B cell (primary cell): Measurements from ENCODE around the gene RHOT1. TPM values are rescaled to one million over a fixed set of nuclear protein-coding genes. Genes with fewer than 3 reads are reported as not detected.

Source experiments
- ATAC-seq: fragments of 200-7000 bp; cut with Tn5 transposase; one replicate; pipeline ENCODE4 v1.10.0; 2021; ENCODE audit warnings: low read depth, mild to moderate bottlenecking, moderate number of reproducible peaks, moderate library complexity
- CTCF ChIA-PET: fragments of 350-600 bp; sonication (Branson Sonifier 250); formaldehyde crosslinking; loops from one replicate; lab custom pipeline; 2021; ENCODE audit warnings: antibody characterized with exemption, inconsistent platforms; lab: Charles Lee
- POLR2A ChIA-PET: fragments of 350-600 bp; sonication (Branson Sonifier 250); formaldehyde crosslinking; loops from one replicate; lab custom pipeline; 2021; ENCODE audit warnings: antibody characterized with exemption; lab: Charles Lee
- DNase-seq: peaks from one replicate; pipeline ENCODE4 v3.0.0; 2013
- H2AFZ ChIP-seq: 2 replicates; pipeline ENCODE4 v1.6.1; 2012; ENCODE audit warnings: mild to moderate bottlenecking, low read depth, low read length; ENCODE audit not compliant: insufficient read depth, poor library complexity, severe bottlenecking
- H3K27ac ChIP-seq, 2 donors: 1 replicate in 1 of 2; 2 replicates in 1 of 2; pipeline ENCODE4 v1.5.1; 2012 to 2013; ENCODE audit warnings: low read length in 2 of 2, mild to moderate bottlenecking in 2 of 2, moderate library complexity in 1 of 2
- H3K27me3 ChIP-seq, 4 experiments: fragments of 200-600 bp in 1 of 4; sonication (generic) in 1 of 4; replicated peaks in 1 of 4; 1 replicate in 2 of 4; 2 replicates in 2 of 4; pipeline versions ENCODE4 v1.6.1 to v1.7.0; 2013 to 2016; ENCODE audit warnings: low read length in 3 of 4, mild to moderate bottlenecking in 2 of 4, mixed read lengths in 1 of 4, moderate library complexity in 1 of 4; ENCODE audit not compliant: insufficient read depth in 4 of 4, control insufficient read depth in 3 of 4; ENCODE audit errors: control extremely low read depth in 1 of 4
- H3K36me3 ChIP-seq, 2 experiments: replicated peaks in 1 of 2; 1 replicate in 1 of 2; 2 replicates in 1 of 2; pipeline versions ENCODE4 v1.6.1 to v1.7.1; 2013; ENCODE audit warnings: low read length in 1 of 2; ENCODE audit not compliant: insufficient read depth in 2 of 2, control insufficient read depth in 1 of 2; ENCODE audit errors: control extremely low read depth in 1 of 2, extremely low read depth in 1 of 2
- H3K4me1 ChIP-seq, 2 donors: fragments of 200-600 bp in 1 of 2; sonication (generic) in 1 of 2; 1 replicate in 1 of 2; 2 replicates in 1 of 2; pipeline versions ENCODE4 v1.5.1 to v1.6.1; 2013 to 2017; ENCODE audit warnings: low read length in 2 of 2; ENCODE audit not compliant: control insufficient read depth in 2 of 2, insufficient read depth in 2 of 2
- H3K4me2 ChIP-seq: replicated peaks from 2 replicates; pipeline ENCODE3; 2012; ENCODE audit warnings: mild to moderate bottlenecking, low read depth, low read length; ENCODE audit not compliant: poor library complexity, severe bottlenecking
- H3K4me3 ChIP-seq, 5 experiments: fragments of 200-600 bp in 1 of 5; sonication (generic) in 1 of 5; 1 replicate in 3 of 5; 2 replicates in 2 of 5; pipeline versions ENCODE4 v1.5.1 to v1.7.0; 2011 to 2016; ENCODE audit warnings: low read length in 4 of 5, mild to moderate bottlenecking in 4 of 5, low read depth in 2 of 5, control low read depth in 1 of 5, moderate library complexity in 1 of 5; ENCODE audit not compliant: insufficient read depth in 1 of 5; ENCODE audit errors: control extremely low read depth in 1 of 5, extremely low read depth in 1 of 5
- H3K79me2 ChIP-seq: fragments of 200-600 bp; sonication (generic); one replicate; pipeline ENCODE4 v1.6.0; 2016; ENCODE audit warnings: low read length; ENCODE audit not compliant: control insufficient read depth, insufficient read depth
- H3K9ac ChIP-seq: fragments of 200-600 bp; sonication (generic); 2 replicates; pipeline ENCODE4 v1.6.1; 2017; ENCODE audit warnings: mild to moderate bottlenecking, low read length, moderate library complexity
- H3K9me3 ChIP-seq, 3 donors: one replicate each; pipeline versions ENCODE4 v1.6.1 to v1.7.1; 2013; ENCODE audit warnings: low read length in 2 of 3; ENCODE audit not compliant: control insufficient read depth in 2 of 3, insufficient read depth in 1 of 3; ENCODE audit errors: control extremely low read depth in 1 of 3
- H4K20me1 ChIP-seq: 2 replicates; pipeline ENCODE4 v1.6.0; 2012; ENCODE audit warnings: mild to moderate bottlenecking, low read length; ENCODE audit not compliant: insufficient read depth, control insufficient read depth, poor library complexity, severe bottlenecking
- H3K27ac Mint-ChIP-seq: one replicate; pipeline ENCODE4 v1.8.0; 2021; ENCODE audit warnings: mixed read lengths
- H3K27me3 Mint-ChIP-seq: one replicate; pipeline ENCODE4 v1.8.0; 2021; ENCODE audit warnings: mixed read lengths
- H3K4me1 Mint-ChIP-seq: one replicate; pipeline ENCODE4 v1.8.0; 2021; ENCODE audit warnings: mixed read lengths
- H3K4me3 Mint-ChIP-seq: one replicate; pipeline ENCODE4 v1.8.0; 2021; ENCODE audit warnings: mixed read lengths
- H3K9me3 Mint-ChIP-seq: one replicate; pipeline ENCODE4 v1.8.0; 2022; ENCODE audit warnings: mixed read lengths; ENCODE audit not compliant: insufficient read depth
- EZH2 ChIP-seq: IDR thresholded peaks from 2 replicates; pipeline ENCODE4 v1.6.1; 2012; ENCODE audit warnings: borderline replicate concordance, low read depth, mild to moderate bottlenecking, moderate library complexity, low read length; ENCODE audit not compliant: insufficient read depth, poor library complexity, severe bottlenecking
- WGBS: methylation state at CpG from one replicate; pipeline ENCODE4 v1.1.5; 2013; ENCODE audit warnings: missing lambda C conversion rate; ENCODE audit not compliant: insufficient coverage; 5-methylcytosine and 5-hydroxymethylcytosine counted together
- intact Hi-C: fragments of 100-400 bp; cut with micrococcal nuclease; formaldehyde crosslinking; loops from one replicate; pipeline ENCODE4 v1.10.0; 2022
- polyA plus RNA-seq: library from polyadenylated mRNA; depleted of rRNA; stranded (reverse); fragments of >200 nt; gene quantifications from 2 replicates; pipeline ENCODE4 v1.2.3, GENCODE V29; 2012
- total RNA-seq, 2 donors: library from RNA; stranded (reverse); fragments of 120-200 nt in 1 of 2; gene quantifications; 1 replicate in 1 of 2; 2 replicates in 1 of 2; pipeline versions ENCODE4 v1.2.3 to v1.2.4, GENCODE V29; 2013 to 2022
- TF ChIP-seq, protein P1 (sequence below): fragments of 200-600 bp; IDR thresholded peaks from one replicate; pipeline ENCODE4 v1.8.0; 2022; ENCODE audit warnings: antibody characterized with exemption, mild to moderate bottlenecking

Gene RHOT1
- total and polyA plus RNA-seq, 2 donors (not counting 1 experiment from before 2014, with no cell fraction given), result 24.6 to 24.7 TPM

DNA sequence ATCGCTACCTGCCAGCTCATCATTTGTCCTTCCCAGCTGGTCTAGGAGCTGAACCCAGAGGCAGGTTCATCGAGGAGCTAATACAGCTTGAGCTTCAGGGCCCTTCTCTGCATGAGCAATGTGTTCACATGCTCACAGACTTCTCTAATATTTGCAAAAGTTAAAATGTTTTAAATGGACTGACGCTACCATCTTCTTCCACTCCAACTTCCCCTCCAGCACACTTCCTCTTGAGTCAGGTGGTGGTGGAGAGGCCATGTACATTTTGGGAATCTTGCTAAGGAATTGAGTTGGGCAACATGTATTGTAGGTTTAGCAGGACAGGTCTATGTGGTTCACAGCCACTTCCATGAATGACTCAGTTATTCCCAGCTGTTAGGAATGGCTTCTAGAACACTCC, 21.6 kb upstream of the RHOT1 start:
- TF ChIP-seq EZH2, result no peak
- TF ChIP-seq, protein P1, sequence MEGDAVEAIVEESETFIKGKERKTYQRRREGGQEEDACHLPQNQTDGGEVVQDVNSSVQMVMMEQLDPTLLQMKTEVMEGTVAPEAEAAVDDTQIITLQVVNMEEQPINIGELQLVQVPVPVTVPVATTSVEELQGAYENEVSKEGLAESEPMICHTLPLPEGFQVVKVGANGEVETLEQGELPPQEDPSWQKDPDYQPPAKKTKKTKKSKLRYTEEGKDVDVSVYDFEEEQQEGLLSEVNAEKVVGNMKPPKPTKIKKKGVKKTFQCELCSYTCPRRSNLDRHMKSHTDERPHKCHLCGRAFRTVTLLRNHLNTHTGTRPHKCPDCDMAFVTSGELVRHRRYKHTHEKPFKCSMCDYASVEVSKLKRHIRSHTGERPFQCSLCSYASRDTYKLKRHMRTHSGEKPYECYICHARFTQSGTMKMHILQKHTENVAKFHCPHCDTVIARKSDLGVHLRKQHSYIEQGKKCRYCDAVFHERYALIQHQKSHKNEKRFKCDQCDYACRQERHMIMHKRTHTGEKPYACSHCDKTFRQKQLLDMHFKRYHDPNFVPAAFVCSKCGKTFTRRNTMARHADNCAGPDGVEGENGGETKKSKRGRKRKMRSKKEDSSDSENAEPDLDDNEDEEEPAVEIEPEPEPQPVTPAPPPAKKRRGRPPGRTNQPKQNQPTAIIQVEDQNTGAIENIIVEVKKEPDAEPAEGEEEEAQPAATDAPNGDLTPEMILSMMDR, result no peak
- Histone ChIP-seq H2AFZ (no peak overlapping the region), H3K4me2 (no peak overlapping the region), H3K9me3 (no peaks in the 10 kb centered on the region), H3K4me3 (no peak overlapping the region), H4K20me1 (no peaks in the 10 kb centered on the region), H3K4me1 (no peaks in the 10 kb centered on the region), H3K36me3 (no peaks in the 10 kb centered on the region), H3K79me2 (peaks cover 2% of the 10 kb centered on the region), H3K27ac (no peak overlapping the region), H3K27me3 (peaks cover 0 to 11% (median 2%) of the 10 kb centered on the region in 4 experiments), H3K9ac (no peak overlapping the region)
- H3K4me3 Mint-ChIP-seq, result no peak overlapping the region
- no peaks in the 10 kb centered on the region for H3K9me3 Mint-ChIP-seq
- no peak overlapping the region for H3K27ac Mint-ChIP-seq
- CTCF ChIA-PET, result interaction anchor here (1.6 kb wide), 1 partner anchor 15 kb away, joined by 6 read pairs; no protein-coding TSS in a partner anchor
- intact Hi-C loops, result no loop called here
- H3K27me3 Mint-ChIP-seq, result peaks cover 9% of the 10 kb centered on the region
- ATAC-seq, result no peak
- no peak for DNase-seq
- POLR2A ChIA-PET, result no interaction called here
- WGBS, result 92% methylated on average over 1 of the region's 3 CpGs
- peaks cover 1% of the 10 kb centered on the region for H3K4me1 Mint-ChIP-seq

DNA sequence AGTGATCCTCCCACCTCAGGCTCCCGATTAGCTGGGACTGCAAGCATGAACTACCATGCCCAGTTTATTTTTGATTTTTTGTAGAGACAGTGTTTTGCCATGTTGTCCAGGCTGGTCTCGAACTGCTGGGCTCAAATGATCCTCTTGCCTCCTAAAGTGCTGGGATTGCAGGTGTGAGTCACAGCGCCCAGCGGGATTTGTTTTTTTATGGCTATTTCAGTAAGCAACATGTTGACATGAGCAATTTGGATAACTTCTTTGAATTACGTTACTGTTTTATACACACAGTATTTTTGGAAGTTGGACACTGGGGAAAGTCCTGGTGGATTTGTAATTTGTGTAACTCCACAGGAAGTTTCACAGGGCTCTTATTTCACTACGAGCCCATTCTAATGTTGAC, 18.5 kb upstream of the RHOT1 start:
- no peak overlapping the region for H3K9ac ChIP-seq
- H3K4me3 Mint-ChIP-seq, result no peak overlapping the region
- no peak overlapping the region for H2AFZ ChIP-seq
- ATAC-seq, result no peak
- peaks cover 17% of the 10 kb centered on the region for H3K4me1 Mint-ChIP-seq
- no peak overlapping the region for H3K27ac Mint-ChIP-seq
- H3K27me3 Mint-ChIP-seq, result peaks cover 4% of the 10 kb centered on the region
- TF ChIP-seq, protein P1, result no peak
- no peak for TF ChIP-seq EZH2
- no peak overlapping the region for H3K27ac ChIP-seq
- no peaks in the 10 kb centered on the region for H3K36me3 ChIP-seq
- peaks cover 12% of the 10 kb centered on the region for H3K79me2 ChIP-seq
- H3K4me1 ChIP-seq, result peaks cover 14 to 18% of the 10 kb centered on the region in 2 donors
- H3K9me3 Mint-ChIP-seq, result no peaks in the 10 kb centered on the region
- CTCF ChIA-PET, result interaction anchor here (1.4 kb wide), 1 partner anchor 116 kb away, joined by 4 read pairs; no protein-coding TSS in a partner anchor
- intact Hi-C loops, result no loop called here
- H3K9me3 ChIP-seq, result no peaks in the 10 kb centered on the region
- WGBS, result 96% methylated on average over 2 of the region's 6 CpGs
- no peak overlapping the region for H3K4me2 ChIP-seq
- no peaks in the 10 kb centered on the region for H4K20me1 ChIP-seq
- DNase-seq, result no peak
- H3K4me3 ChIP-seq, result no peak overlapping the region
- peaks cover 0 to 6% (median 2%) of the 10 kb centered on the region in 4 experiments for H3K27me3 ChIP-seq
- POLR2A ChIA-PET, result no interaction called here
